GM21367 (cell line): ENCODE results near the gene PLXNB3.

ENCODE experiments used
- ATAC-seq: cut with Tn5 transposase; IDR thresholded peaks from one replicate; pipeline ENCODE4 v1.9.1; 2021; ENCODE audit not compliant: unreplicated experiment

The PLXNB3 gene

DNA sequence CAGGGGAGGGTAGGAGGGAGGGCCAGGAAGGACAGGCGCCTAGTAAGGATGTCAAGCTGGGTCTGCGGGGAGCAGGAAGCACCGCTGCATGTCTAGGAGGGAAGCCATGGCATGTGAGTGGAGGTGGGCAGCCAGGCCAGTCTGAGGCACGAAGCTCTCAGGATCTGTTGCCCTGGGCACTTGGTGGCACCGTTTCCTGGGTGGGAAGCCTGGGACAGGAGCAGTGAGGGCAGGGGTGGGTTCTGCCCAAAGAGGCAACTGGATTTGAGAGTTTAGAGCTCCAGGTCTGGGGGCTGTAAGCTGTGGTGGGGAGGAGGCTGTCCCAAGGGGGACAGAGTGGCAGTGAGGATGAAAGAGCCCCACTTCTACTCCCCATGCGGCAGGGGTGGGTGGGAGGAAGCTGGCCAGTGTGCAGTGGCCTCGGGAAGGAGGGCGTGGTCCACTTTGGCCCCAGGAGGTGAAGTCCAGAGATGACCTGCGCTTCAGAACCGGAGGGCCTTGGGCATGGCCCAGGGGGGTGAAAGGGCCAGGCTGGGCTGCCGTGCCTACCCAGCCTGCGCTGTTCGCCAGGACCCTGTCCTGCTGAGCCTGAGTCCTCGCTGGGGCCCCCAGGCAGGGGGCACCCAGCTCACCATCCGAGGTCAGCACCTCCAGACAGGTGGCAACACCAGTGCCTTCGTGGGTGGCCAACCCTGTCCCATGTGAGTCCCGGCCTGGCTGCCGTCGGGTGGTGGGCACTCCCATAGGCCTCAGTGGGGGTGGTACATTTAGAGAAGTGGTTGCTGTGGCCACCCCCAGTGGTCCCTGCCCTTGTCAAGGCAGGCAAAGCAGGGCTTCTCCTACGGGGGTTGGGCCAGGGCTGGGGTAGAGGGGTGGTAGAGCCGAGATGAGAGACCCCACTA, 8.5 kb downstream of the PLXNB3 start:
- ATAC-seq, result no peak

DNA sequence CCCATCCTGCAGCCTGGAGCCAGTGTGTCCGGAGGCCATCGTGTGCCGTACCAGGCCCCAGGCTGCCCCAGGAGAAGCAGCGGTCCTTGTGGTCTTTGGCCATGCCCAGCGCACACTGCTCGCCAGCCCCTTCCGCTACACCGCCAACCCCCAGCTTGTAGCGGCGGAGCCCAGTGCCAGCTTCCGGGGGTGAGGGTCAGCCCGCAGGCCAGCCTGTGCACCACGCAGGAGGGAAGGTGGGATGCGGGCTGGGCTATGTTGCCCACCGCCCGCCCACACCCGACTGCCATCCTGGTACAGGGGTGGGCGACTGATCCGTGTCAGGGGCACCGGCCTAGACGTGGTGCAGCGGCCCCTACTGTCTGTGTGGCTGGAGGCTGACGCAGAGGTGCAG, 9.2 kb downstream of the PLXNB3 start:
- no peak for ATAC-seq

DNA sequence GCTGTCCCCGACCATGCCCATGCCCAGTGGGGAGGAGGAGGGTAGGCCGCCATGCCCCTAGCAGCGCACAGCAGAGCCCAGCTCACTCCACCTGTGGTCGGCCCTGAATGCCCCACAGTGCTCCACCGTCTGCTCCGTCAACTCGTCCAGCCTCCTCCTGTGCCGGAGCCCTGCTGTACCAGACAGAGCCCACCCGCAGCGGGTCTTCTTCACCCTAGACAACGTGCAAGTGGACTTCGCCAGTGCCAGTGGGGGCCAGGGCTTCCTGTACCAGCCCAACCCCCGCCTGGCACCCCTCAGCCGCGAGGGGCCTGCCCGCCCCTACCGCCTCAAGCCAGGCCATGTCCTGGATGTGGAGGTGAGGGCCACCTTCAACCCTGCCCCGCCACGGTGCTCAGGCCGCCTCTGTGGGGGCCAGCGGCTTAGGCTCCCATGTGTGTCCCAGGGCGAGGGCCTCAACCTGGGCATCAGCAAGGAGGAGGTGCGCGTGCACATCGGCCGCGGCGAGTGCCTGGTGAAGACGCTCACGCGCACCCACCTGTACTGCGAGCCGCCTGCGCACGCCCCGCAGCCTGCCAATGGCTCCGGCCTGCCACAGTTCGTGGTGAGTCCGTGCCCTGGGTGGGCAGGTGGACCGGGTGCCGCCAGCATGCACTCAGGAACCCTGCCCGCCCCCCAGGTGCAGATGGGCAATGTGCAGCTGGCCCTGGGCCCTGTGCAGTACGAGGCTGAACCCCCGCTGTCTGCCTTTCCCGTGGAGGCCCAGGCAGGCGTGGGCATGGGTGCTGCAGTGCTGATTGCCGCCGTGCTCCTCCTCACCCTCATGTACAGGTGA, 9.9 kb downstream of the PLXNB3 start:
- ATAC-seq, result no peak

DNA sequence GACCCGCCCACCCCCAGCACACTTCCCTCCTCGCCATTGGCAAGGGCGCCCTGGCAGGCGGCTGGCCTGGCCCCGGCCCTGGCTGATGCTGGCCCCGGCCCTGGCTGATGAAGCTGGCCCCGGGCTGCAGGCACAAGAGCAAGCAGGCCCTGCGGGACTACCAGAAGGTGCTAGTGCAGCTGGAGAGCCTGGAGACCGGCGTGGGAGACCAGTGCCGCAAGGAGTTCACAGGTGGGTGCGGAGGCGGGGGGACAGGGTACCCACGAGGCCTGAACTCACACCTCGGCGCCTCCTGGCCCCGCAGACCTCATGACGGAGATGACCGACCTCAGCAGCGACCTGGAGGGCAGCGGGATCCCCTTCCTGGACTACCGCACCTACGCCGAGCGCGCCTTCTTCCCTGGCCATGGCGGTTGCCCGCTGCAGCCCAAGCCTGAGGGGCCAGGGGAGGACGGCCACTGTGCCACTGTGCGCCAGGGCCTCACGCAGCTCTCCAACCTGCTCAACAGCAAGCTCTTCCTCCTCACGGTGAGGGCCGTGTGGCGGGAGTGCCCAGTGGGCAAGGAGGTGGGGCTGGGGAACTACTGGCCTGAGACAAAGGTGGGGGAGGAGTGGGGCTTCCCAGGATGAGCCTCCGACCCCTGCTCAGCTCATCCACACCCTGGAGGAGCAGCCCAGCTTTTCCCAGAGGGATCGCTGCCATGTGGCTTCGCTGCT, 10.7 kb downstream of the PLXNB3 start:
- ATAC-seq, result no peak

DNA sequence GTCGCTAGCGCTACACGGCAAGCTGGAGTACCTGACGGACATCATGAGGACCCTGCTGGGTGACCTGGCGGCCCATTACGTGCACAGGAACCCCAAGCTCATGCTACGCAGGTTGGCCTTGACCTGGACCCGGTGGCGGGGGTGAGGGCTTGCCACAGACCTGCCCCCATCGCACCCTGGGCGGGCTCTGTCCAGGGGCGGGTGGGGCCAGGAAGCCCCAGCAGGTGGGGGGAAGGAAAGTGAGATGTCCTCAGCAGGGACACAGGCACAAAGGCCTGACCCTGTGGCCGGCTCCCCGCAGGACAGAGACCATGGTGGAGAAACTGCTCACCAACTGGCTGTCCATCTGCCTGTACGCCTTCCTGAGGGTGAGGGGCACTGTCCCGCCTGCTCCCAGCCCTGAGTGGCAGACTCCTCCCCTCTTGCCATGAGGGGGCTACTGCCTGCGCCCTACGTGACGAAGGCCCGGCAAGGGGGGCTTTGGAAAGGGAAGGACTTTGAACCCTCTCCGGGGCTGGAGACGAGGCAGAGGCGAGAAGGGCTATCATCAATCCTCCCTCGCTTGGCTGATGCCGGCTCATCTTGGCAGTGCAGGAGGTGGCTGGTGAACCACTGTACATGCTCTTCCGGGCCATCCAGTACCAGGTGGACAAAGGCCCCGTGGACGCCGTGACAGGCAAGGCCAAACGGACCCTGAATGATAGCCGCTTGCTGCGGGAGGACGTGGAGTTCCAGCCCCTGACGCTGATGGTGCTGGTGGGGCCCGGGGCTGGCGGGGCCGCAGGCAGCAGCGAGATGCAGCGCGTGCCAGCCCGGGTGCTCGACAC, 11.5 kb downstream of the PLXNB3 start:
- no peak for ATAC-seq

GRCh38 chrX:153776120-153776599, 12.1 kb downstream of the PLXNB3 start:
- ATAC-seq, result no peak

GRCh38 chrX:153776611-153777045, 12.6 kb downstream of the PLXNB3 start:
- no peak for ATAC-seq

DNA sequence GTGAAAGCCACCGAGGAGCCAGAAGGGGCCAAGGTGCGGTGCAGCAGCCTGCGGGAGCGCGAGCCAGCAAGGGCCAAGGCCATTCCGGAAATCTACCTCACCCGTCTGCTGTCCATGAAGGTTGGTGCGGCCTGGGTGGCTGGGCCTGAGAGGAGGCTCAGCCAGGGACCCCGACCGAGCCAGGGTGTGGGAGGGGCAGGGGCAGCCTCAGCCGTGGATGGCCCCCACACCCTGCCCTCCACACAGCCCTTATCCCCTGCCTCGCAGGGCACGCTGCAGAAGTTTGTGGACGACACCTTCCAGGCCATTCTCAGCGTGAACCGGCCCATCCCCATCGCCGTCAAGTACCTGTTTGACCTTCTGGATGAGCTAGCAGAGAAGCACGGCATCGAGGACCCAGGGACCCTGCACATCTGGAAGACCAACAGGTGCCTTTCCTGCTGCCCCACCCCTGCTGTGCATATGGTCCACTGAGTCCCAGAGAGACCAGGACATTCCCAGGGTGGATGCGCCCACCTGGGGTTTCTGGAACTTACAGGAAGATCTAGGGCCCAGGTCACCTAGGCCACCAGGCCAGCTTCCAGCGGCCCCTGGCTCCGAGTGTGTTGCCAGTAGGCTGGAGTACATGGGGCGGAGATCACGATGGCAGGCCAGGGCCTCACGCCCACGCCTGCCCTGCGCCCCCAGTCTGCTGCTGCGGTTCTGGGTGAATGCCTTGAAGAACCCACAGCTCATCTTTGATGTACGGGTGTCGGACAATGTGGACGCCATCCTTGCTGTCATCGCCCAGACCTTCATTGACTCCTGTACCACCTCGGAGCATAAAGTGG, 13.4 kb downstream of the PLXNB3 start:
- no peak for ATAC-seq

DNA sequence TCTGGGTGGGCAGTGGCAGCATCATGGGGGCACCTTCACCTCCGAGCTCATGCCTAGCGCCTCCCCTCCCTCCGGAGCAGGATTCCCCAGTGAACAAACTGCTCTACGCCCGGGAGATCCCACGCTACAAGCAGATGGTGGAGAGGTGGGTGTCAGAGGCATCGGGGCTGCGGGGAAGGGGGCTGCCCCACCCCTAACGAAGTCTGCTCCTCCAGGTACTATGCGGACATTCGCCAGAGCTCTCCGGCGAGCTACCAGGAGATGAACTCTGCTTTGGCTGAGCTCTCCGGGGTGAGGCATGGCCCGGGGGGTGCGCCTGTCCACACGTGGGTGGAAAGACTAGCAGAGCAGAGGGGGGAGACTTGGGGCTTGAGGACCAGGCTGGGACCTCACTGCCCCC, 14.1 kb downstream of the PLXNB3 start:
- ATAC-seq, result no peak

GRCh38 chrX:153778684-153779101, 14.6 kb downstream of the PLXNB3 start:
- no peak for ATAC-seq

GRCh38 chrX:153779891-153780677, 16.0 kb downstream of the PLXNB3 start:
- ATAC-seq, result no peak

DNA sequence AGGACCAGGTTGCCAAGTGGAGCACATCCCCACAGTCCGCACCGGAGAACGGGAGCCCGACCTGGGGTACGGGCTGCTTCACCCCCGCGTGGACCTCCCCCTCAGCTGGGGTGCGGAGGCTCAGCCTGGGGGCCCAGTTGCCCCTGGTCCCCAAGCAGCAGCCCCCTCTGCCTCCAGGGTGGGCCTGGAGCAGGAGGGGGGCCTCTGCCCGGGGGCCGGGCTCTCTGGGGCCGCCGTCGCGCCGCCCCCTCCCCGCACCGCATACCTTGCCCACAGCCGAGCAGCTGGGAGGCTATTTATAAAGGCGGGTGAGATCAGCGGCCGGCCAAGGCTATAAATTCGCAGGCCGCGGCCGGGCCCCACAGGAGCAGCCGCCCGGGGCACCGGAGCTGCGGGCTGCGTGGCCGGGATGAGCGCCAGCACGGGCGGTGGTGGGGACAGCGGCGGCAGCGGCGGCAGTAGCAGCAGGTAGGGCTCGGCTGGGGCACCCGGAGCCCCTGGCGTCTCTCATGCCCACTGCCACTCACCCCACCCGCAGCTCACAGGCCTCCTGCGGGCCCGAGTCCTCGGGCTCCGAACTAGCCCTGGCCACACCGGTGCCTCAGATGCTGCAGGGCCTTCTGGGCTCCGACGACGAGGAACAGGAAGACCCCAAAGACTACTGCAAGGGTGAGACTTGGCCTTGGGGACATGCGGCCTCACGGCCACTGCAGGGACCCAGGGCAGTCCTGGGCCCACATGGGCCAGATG, 16.8 kb downstream of the PLXNB3 start, which contains the start of gene SRPK3:
TSS of gene SRPK3 (plus strand) at position 364 of the 750 bp plus-strand sequence. CDS start at position 410, 46 bp downstream.
- no peak for ATAC-seq

GRCh38 chrX:153781428-153782047, 17.5 kb downstream of the PLXNB3 start:
- ATAC-seq, result no peak

- no peak for ATAC-seq
Observed at GRCh38 chrX:153782313-153782712, 18.3 kb downstream of the PLXNB3 start.

GRCh38 chrX:153782871-153783270, 18.8 kb downstream of the PLXNB3 start:
- no peak for ATAC-seq

- ATAC-seq, result no peak
Observed at GRCh38 chrX:153783378-153784013, 19.4 kb downstream of the PLXNB3 start.
